K562 (cell line): ENCODE measurements around the gene ADAMTS7. TPM values are rescaled to one million over a fixed set of nuclear protein-coding genes. Genes with fewer than 3 reads are reported as not detected.

Experiments
- ATAC-seq: fragments of 200-7000 bp; cut with Tn5 transposase; 3 replicates; pipeline ENCODE4 v1.9.1; 2020; ENCODE audit warnings: moderate library complexity
- BruUV-seq: library from RNA; stranded (reverse); fragments of 400-500 nt; replicated peaks from 2 replicates; lab custom pipeline; 2021; lab: Mats Ljungman, UMichigan
- CTCF ChIA-PET: fragments of 300-600 bp; formaldehyde crosslinking; extraction: SDS; loops from one replicate; lab custom pipeline; 2021; ENCODE audit warnings: low intra/inter-chr PET ratio; lab: Yijun Ruan, JAX
- POLR2A ChIA-PET: fragments of 300-600, 350-650 bp; sonication (Branson Sonifier 250); formaldehyde crosslinking; extraction: SDS; loops from one replicate; lab custom pipeline; 2021; ENCODE audit warnings: antibody characterized with exemption, inconsistent platforms; lab: Yijun Ruan, JAX
- DNase-seq, 4 experiments: peaks; one replicate each; pipeline versions ENCODE4 v3.0.0 to v3.0.0-alpha.2; 2011 to 2018; ENCODE audit warnings: low spot score in 3 of 4, mixed read lengths in 3 of 4; ENCODE audit errors: extremely low read depth in 1 of 4
- FAIRE-seq: peaks from 2 replicates; lab custom pipeline; 2011; peaks lifted over from hg19 to GRCh38; lab: Jason Lieb, UNC
- H2AFZ ChIP-seq: 2 replicates; pipeline ENCODE4 v1.6.0; 2011; ENCODE audit warnings: low read depth, low read length, control low read depth, inconsistent platforms
- H3K27ac ChIP-seq: fragments of 200-600 bp; 3 replicates; pipeline ENCODE4 v1.8.0; 2011; ENCODE audit warnings: low read depth, mild to moderate bottlenecking, control low read depth, inconsistent platforms, low read length, moderate library complexity, mixed read lengths; ENCODE audit errors: extremely low read depth
- H3K27me3 ChIP-seq, 2 experiments: fragments of 300-600 bp in 1 of 2; 2 replicates in 1 of 2; 3 replicates in 1 of 2; pipeline versions ENCODE4 v1.6.0 to v1.8.0; 2011; ENCODE audit warnings: inconsistent platforms in 2 of 2, low read length in 2 of 2, mild to moderate bottlenecking in 1 of 2, mixed read lengths in 1 of 2, moderate library complexity in 1 of 2; ENCODE audit not compliant: control insufficient read depth in 2 of 2, insufficient read depth in 2 of 2
- H3K36me3 ChIP-seq: fragments of 300-600 bp; 3 replicates; pipeline ENCODE4 v1.8.0; 2011; ENCODE audit warnings: mild to moderate bottlenecking, low read length, inconsistent platforms; ENCODE audit not compliant: control insufficient read depth, insufficient read depth
- H3K4me1 ChIP-seq, 2 experiments: fragments of 200-600 bp in 1 of 2; replicated peaks in 1 of 2; 2 replicates in 1 of 2; 3 replicates in 1 of 2; pipeline versions ENCODE4 v1.5.1 to v1.8.0; 2011; ENCODE audit warnings: inconsistent platforms in 2 of 2, low read length in 2 of 2, mild to moderate bottlenecking in 1 of 2, mixed read lengths in 1 of 2, moderate library complexity in 1 of 2; ENCODE audit not compliant: control insufficient read depth in 2 of 2, insufficient read depth in 2 of 2
- H3K4me2 ChIP-seq: 2 replicates; pipeline ENCODE4 v1.6.1; 2011; ENCODE audit warnings: low read length, control low read depth, inconsistent platforms, mixed read lengths; ENCODE audit not compliant: insufficient read depth
- H3K4me3 ChIP-seq: fragments of 200-600 bp; sonication (generic), shearing (Covaris generic); 2 replicates; pipeline ENCODE4 v1.5.1; 2016; ENCODE audit warnings: control low read depth, inconsistent platforms
- H3K79me2 ChIP-seq: fragments of 200-600 bp; 3 replicates; pipeline ENCODE4 v1.8.0; 2011; ENCODE audit warnings: low read length, inconsistent platforms; ENCODE audit not compliant: control insufficient read depth, insufficient read depth
- H3K9ac ChIP-seq, 2 experiments: 2 replicates each; pipeline versions ENCODE4 v1.6.0 to v1.6.1; 2011; ENCODE audit warnings: low read depth in 2 of 2, low read length in 2 of 2, control low read depth in 1 of 2, inconsistent platforms in 1 of 2, mild to moderate bottlenecking in 1 of 2, mixed read lengths in 1 of 2; ENCODE audit not compliant: insufficient read depth in 1 of 2
- H3K9me1 ChIP-seq: one replicate; pipeline ENCODE4 v1.6.0; 2011; ENCODE audit warnings: inconsistent platforms, mild to moderate bottlenecking, low read length, moderate library complexity; ENCODE audit not compliant: control insufficient read depth, insufficient read depth
- H3K9me3 ChIP-seq: replicated peaks from 2 replicates; pipeline ENCODE4 v1.5.1; 2011; ENCODE audit warnings: low read depth, low read length, inconsistent platforms; ENCODE audit not compliant: control insufficient read depth, insufficient read depth
- H4K20me1 ChIP-seq: replicated peaks from 2 replicates; pipeline ENCODE4 v1.6.1; 2011; ENCODE audit warnings: low read length, inconsistent platforms, mixed read lengths; ENCODE audit not compliant: control insufficient read depth, insufficient read depth
- CHCHD3 ChIP-seq: fragments of 250-450 bp; sonication (Bioruptor Pico); IDR thresholded peaks from 2 replicates; pipeline ENCODE4 v2.1.2; 2022; ENCODE audit warnings: mild to moderate bottlenecking
- CREB3L1 ChIP-seq: fragments of 450-650 bp; IDR thresholded peaks from 2 replicates; pipeline ENCODE4 v1.6.1; 2014; ENCODE audit warnings: low read depth, mild to moderate bottlenecking, moderate library complexity, borderline replicate concordance
- ELF2 ChIP-seq: fragments of 250-450 bp; sonication (Bioruptor Pico); IDR thresholded peaks from 2 replicates; pipeline ENCODE4 v1.5.0; 2021; ENCODE audit warnings: mild to moderate bottlenecking
- KHSRP ChIP-seq: fragments of 450-650 bp; IDR thresholded peaks from 2 replicates; pipeline ENCODE4 v1.6.1; 2017
- KLF16 ChIP-seq: IDR thresholded peaks from 2 replicates; pipeline ENCODE4 v1.6.1; 2016; ENCODE audit warnings: antibody characterized with exemption
- MITF ChIP-seq: IDR thresholded peaks from 2 replicates; pipeline ENCODE4 v1.6.1; 2014; ENCODE audit warnings: antibody characterized with exemption
- MYC ChIP-seq, 2 experiments: fragments of 250-450 bp in 1 of 2; sonication (Bioruptor Pico) in 1 of 2; IDR thresholded peaks; 2 replicates each; pipeline versions ENCODE4 v1.5.1 to v1.6.1; 2012 to 2021; ENCODE audit warnings: low read depth in 2 of 2, borderline replicate concordance in 1 of 2, improper control_type of control experiment in 1 of 2, low read length in 1 of 2, mild to moderate bottlenecking in 1 of 2, moderate library complexity in 1 of 2
- OTX1 ChIP-seq: fragments of 450-650 bp; formaldehyde crosslinking; IDR thresholded peaks from 2 replicates; pipeline ENCODE4 v1.4.0; 2022; ENCODE audit warnings: mild to moderate bottlenecking
- RBM22 ChIP-seq: fragments of 200-400 bp; formaldehyde crosslinking; IDR thresholded peaks from 2 replicates; pipeline ENCODE4 v1.6.1; 2018; ENCODE audit warnings: low read length, low read depth; ENCODE audit not compliant: poor library complexity, severe bottlenecking
- RNF219 ChIP-seq: fragments of 250-450 bp; sonication (Bioruptor Pico); IDR thresholded peaks from 2 replicates; pipeline ENCODE4 v1.5.0; 2022; ENCODE audit warnings: mild to moderate bottlenecking
- TAF15 ChIP-seq: fragments of 200-400 bp; formaldehyde crosslinking; IDR thresholded peaks from 2 replicates; pipeline ENCODE4 v1.6.1; 2017; ENCODE audit warnings: mild to moderate bottlenecking, low read depth, low read length, moderate library complexity
- TBL1XR1 ChIP-seq, 2 experiments: IDR thresholded peaks; 2 replicates each; pipeline ENCODE4 v1.6.1; 2012; ENCODE audit warnings: improper control_type of control experiment in 2 of 2, low read length in 2 of 2, mild to moderate bottlenecking in 1 of 2
- ZC3H11A ChIP-seq: IDR thresholded peaks from 2 replicates; pipeline ENCODE4 v1.6.1; 2012; ENCODE audit warnings: low read depth, low read length, improper control_type of control experiment
- ZC3H4 ChIP-seq: sonication (generic); formaldehyde crosslinking; IDR thresholded peaks from 2 replicates; pipeline ENCODE4 v1.9.0; 2021; ENCODE audit warnings: missing genetic modification reagents, borderline replicate concordance
- ZNF143 ChIP-seq: sonication (generic); formaldehyde crosslinking; IDR thresholded peaks from 2 replicates; pipeline ENCODE4 v1.9.0; 2022; ENCODE audit warnings: mild to moderate bottlenecking, missing genetic modification reagents
- ZNF175 ChIP-seq: fragments of 200-800 bp; sonication (Bioruptor generic); IDR thresholded peaks from 2 replicates; pipeline ENCODE4 v1.6.1; 2016; ENCODE audit warnings: low read depth, mild to moderate bottlenecking, missing genetic modification characterization, missing compliant biosample characterization
- ZNF184 ChIP-seq: sonication (generic); formaldehyde crosslinking; IDR thresholded peaks from 2 replicates; pipeline ENCODE4 v1.5.0; 2020; ENCODE audit warnings: missing genetic modification reagents
- WGBS: fragments of 100-300 bp; shearing (Covaris generic); methylation state at CpG from one replicate; pipeline ENCODE4 v1.1.6; 2016; ENCODE audit warnings: low coverage, mixed read lengths; ENCODE audit not compliant: insufficient coverage; ENCODE audit errors: missing lambda C conversion rate; 5-methylcytosine and 5-hydroxymethylcytosine counted together
- in situ Hi-C: fragments of 300-500 bp; cut with MboI; formaldehyde crosslinking; loops from 4 replicates; pipeline ENCODE4 v1.15.0; 2018; ENCODE audit warnings: inconsistent platforms, mixed read lengths
- intact Hi-C: fragments of 100-400 bp; cut with micrococcal nuclease; formaldehyde crosslinking; loops from 2 replicates; pipeline ENCODE4 v1.14.2; 2022
- polyA plus RNA-seq, 8 experiments: library from polyadenylated mRNA; depleted of rRNA in 4 of 8; stranded (reverse) in 5 of 8; unstranded in 3 of 8; fragments of >200 nt; fragmentation: Nextera tagmentation in 2 of 8; fragmentation: Illumina TruSeq in 1 of 8; extraction: Ambion mirVana in 2 of 8; extraction: Trizol in 1 of 8; gene quantifications; 2 replicates each; pipeline versions ENCODE4 v1.2.1 to v1.2.3, GENCODE V29; 2011 to 2014; ENCODE audit warnings: inconsistent platforms in 1 of 8, missing spikeins in 1 of 8
- total RNA-seq, 7 experiments: library from RNA; depleted of rRNA in 6 of 7; stranded (reverse); fragments of >200 nt in 6 of 7; fragmentation: Illumina TruSeq in 2 of 7; extraction: Trizol in 2 of 7; gene quantifications; 2 replicates each; pipeline versions ENCODE4 v1.2.1 to v1.2.3, GENCODE V29; 2011 to 2021; ENCODE audit warnings: low replicate concordance in 1 of 7
- TF ChIP-seq, protein P1 (sequence below): fragments of 250-450 bp; sonication (Bioruptor Pico); IDR thresholded peaks from 2 replicates; pipeline ENCODE4 v1.8.0; 2021; ENCODE audit warnings: borderline replicate concordance, mild to moderate bottlenecking, moderate library complexity; ENCODE audit not compliant: poor library complexity, severe bottlenecking

ADAMTS7 gene
- total and polyA plus RNA-seq, 9 of the 15 experiments (the other 6 are each of a cell fraction or from before 2014, with no cell fraction given), result 0.05 to 0.07 TPM; not detected in 7

- Histone ChIP-seq H3K4me3 (no peak overlapping the region), H3K9me1 (no peaks in the 10 kb centered on the region), H3K9ac (no peak overlapping the region), H3K27me3 (no peaks in the 10 kb centered on the region), H3K9me3 (no peaks in the 10 kb centered on the region; the same call in 1 of the 2 replicates), H3K4me2 (no peak overlapping the region), H3K36me3 (no peaks in the 10 kb centered on the region), H2AFZ (peak overlapping the region; percentile 72), H3K4me1 (no peaks in the 10 kb centered on the region), H3K27ac (no peak overlapping the region), H3K79me2 (no peaks in the 10 kb centered on the region), H4K20me1 (no peaks in the 10 kb centered on the region)
- no TSS peak for BruUV-seq
- intact Hi-C loops, result no loop called here
- ATAC-seq, result peak; percentile 90
- WGBS, result 40% methylated on average over 2 of the region's 3 CpGs
- FAIRE-seq, result no peak
- ChIA-PET POLR2A (interaction anchor here (0.6 kb wide), 1 partner anchor 35 kb away, joined by 4 read pairs; no protein-coding TSS in a partner anchor), CTCF (interaction anchor here (0.7 kb wide), 1 partner anchor 36 kb away, joined by 4 read pairs; no protein-coding TSS in a partner anchor)
- in situ Hi-C loops, result loop anchor here (10.0 kb wide), 1 partner anchor 400 kb away; no protein-coding TSS in a partner anchor
- peak in 1 of 4 experiments; percentile 57 for DNase-seq
- TF ChIP-seq TBL1XR1 (IDR thresholded peaks at IDR 0.05; ENCODE audit: low read length in 2 of 2), result no peak
- no peak for TF ChIP-seq TAF15
- TF ChIP-seq CREB3L1, result no peak
- TF ChIP-seq ZC3H4 (CRISPR knock-in tag), result no peak
- TF ChIP-seq ZNF143 (CRISPR knock-in tag), result no peak
- TF ChIP-seq RNF219 (CRISPR knock-in tag), result no peak
- TF ChIP-seq MYC (IDR thresholded peaks at IDR 0.05; ENCODE audit: low read depth, low read length), result no peak
- no peak for TF ChIP-seq MYC (CRISPR knock-in tag; IDR thresholded peaks at IDR 0.05; ENCODE audit: borderline replicate concordance, low read depth)
- no peak for TF ChIP-seq RBM22
- TF ChIP-seq ELF2 (CRISPR knock-in tag), result no peak
- no peak for TF ChIP-seq OTX1 (CRISPR knock-in tag)
- TF ChIP-seq CHCHD3 (CRISPR knock-in tag), result no peak
- no peak for TF ChIP-seq ZC3H11A
- no peak for TF ChIP-seq KHSRP
- TF ChIP-seq, protein P1, sequence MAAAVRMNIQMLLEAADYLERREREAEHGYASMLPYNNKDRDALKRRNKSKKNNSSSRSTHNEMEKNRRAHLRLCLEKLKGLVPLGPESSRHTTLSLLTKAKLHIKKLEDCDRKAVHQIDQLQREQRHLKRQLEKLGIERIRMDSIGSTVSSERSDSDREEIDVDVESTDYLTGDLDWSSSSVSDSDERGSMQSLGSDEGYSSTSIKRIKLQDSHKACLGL (CRISPR knock-in tag), result no peak
- TF ChIP-seq ZNF175 (CRISPR knock-in tag), result no peak
- TF ChIP-seq KLF16, result no peak
- no peak for TF ChIP-seq ZNF184 (CRISPR knock-in tag)
- no peak for TF ChIP-seq MITF
Measured at GRCh38 chr15:78714890-78715289, 96.4 kb downstream of the ADAMTS7 start.
